Glutamatergic neuron (in vitro differentiated cells): ENCODE data around the gene ATP9A. TPM values are rescaled to one million over a fixed set of nuclear protein-coding genes. Genes with fewer than 3 reads are reported as not detected.
"Not testable (repeated sequence)": the region's sequence is repeated elsewhere in the genome, so short reads cannot be mapped to it uniquely, and the experiment has no call there.

Experiments used
- DNase-seq: peaks from one replicate; pipeline ENCODE4 v3.0.0; 2022
- H3K27ac Mint-ChIP-seq: one replicate; pipeline ENCODE4 v1.8.0; 2020; ENCODE audit warnings: mild to moderate bottlenecking, mixed read lengths, inconsistent platforms; ENCODE audit not compliant: unreplicated experiment
- H3K27me3 Mint-ChIP-seq: one replicate; pipeline ENCODE4 v1.8.0; 2020; ENCODE audit warnings: mild to moderate bottlenecking, moderate library complexity, mixed read lengths, inconsistent platforms; ENCODE audit not compliant: unreplicated experiment
- H3K36me3 Mint-ChIP-seq: one replicate; pipeline ENCODE4 v1.8.0; 2020; ENCODE audit warnings: mild to moderate bottlenecking, mixed read lengths, inconsistent platforms; ENCODE audit not compliant: unreplicated experiment
- H3K4me1 Mint-ChIP-seq: one replicate; pipeline ENCODE4 v1.8.0; 2020; ENCODE audit warnings: mild to moderate bottlenecking, low read depth, mixed read lengths, inconsistent platforms; ENCODE audit not compliant: unreplicated experiment
- H3K4me3 Mint-ChIP-seq: one replicate; pipeline ENCODE4 v1.8.0; 2020; ENCODE audit warnings: mild to moderate bottlenecking, mixed read lengths, inconsistent platforms; ENCODE audit not compliant: unreplicated experiment
- H3K9me3 Mint-ChIP-seq: one replicate; pipeline ENCODE4 v1.8.0; 2020; ENCODE audit warnings: mild to moderate bottlenecking, moderate library complexity, mixed read lengths, inconsistent platforms; ENCODE audit not compliant: unreplicated experiment
- total RNA-seq: library from RNA; stranded (reverse); fragmentation: NEBNext Ultra II Directional; extraction: Animal tissue kit (Norgen Biotek cat#: 25700); gene quantifications from one replicate; pipeline ENCODE4 v1.2.1, GENCODE V29; 2021; ENCODE audit not compliant: unreplicated experiment
- TF ChIP-seq, protein P1 (sequence below): fragments of 200-600 bp; sonication (generic); IDR thresholded peaks from one replicate; pipeline ENCODE4 v1.5.0; 2021; ENCODE audit not compliant: partially characterized antibody, unreplicated experiment

The ATP9A gene
- total RNA-seq, 1 donor from 2014 or later = 66.1 TPM

GRCh38 chr20:51731731-51732095 lies 36.5 kb downstream of the ATP9A start:
- H3K36me3 Mint-ChIP-seq = no peaks in the 10 kb centered on the region
- DNase-seq = no peak
- H3K27ac Mint-ChIP-seq = no peak overlapping the region
- H3K4me3 Mint-ChIP-seq = no peak overlapping the region
- no peaks in the 10 kb centered on the region for H3K9me3 Mint-ChIP-seq
- TF ChIP-seq, protein P1, sequence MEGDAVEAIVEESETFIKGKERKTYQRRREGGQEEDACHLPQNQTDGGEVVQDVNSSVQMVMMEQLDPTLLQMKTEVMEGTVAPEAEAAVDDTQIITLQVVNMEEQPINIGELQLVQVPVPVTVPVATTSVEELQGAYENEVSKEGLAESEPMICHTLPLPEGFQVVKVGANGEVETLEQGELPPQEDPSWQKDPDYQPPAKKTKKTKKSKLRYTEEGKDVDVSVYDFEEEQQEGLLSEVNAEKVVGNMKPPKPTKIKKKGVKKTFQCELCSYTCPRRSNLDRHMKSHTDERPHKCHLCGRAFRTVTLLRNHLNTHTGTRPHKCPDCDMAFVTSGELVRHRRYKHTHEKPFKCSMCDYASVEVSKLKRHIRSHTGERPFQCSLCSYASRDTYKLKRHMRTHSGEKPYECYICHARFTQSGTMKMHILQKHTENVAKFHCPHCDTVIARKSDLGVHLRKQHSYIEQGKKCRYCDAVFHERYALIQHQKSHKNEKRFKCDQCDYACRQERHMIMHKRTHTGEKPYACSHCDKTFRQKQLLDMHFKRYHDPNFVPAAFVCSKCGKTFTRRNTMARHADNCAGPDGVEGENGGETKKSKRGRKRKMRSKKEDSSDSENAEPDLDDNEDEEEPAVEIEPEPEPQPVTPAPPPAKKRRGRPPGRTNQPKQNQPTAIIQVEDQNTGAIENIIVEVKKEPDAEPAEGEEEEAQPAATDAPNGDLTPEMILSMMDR = no peak
- H3K4me1 Mint-ChIP-seq = peaks cover 12% of the 10 kb centered on the region
- peaks cover 2% of the 10 kb centered on the region for H3K27me3 Mint-ChIP-seq

GRCh38 chr20:51729771-51730170 lies 38.4 kb downstream of the ATP9A start:
- H3K36me3 Mint-ChIP-seq = no peaks in the 10 kb centered on the region
- peaks cover 6% of the 10 kb centered on the region for H3K4me1 Mint-ChIP-seq
- TF ChIP-seq, protein P1 = no peak
- no peak overlapping the region for H3K4me3 Mint-ChIP-seq
- DNase-seq = no peak
- H3K27me3 Mint-ChIP-seq = peaks cover 2% of the 10 kb centered on the region
- no peaks in the 10 kb centered on the region for H3K9me3 Mint-ChIP-seq
- no peak overlapping the region for H3K27ac Mint-ChIP-seq

- TF ChIP-seq, protein P1 = no peak
- no peak overlapping the region for H3K27ac Mint-ChIP-seq
- H3K9me3 Mint-ChIP-seq = no peaks in the 10 kb centered on the region
- DNase-seq = no peak
- no peak overlapping the region for H3K4me3 Mint-ChIP-seq
- H3K27me3 Mint-ChIP-seq = peaks cover 6% of the 10 kb centered on the region
- H3K4me1 Mint-ChIP-seq = peaks cover 8% of the 10 kb centered on the region
- no peaks in the 10 kb centered on the region for H3K36me3 Mint-ChIP-seq
These were observed 39.5 kb downstream of the ATP9A start for GRCh38 chr20:51728737-51729136.

DNA sequence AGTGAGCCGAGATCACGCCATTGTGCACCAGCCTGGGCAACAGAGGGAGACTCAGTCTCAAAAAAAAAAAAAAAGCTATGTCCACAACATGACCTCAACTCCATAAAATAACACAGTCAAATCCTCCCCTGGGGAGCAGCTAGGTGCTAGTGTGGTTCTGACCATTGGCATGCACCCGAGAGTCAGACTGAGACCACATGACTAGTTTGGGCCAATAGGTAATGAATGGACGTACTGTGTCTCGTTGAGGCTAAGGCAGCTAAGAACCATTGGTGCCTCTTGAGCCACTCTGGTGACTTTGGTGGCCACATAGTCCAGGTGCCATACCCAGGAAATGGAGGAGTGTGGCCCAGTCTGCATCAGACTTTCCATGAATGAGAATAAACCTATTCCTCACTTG lies 40.3 kb downstream of the ATP9A start:
- Mint-ChIP-seq H3K27ac (no peak overlapping the region), H3K4me3 (no peak overlapping the region), H3K9me3 (peaks cover 1% of the 10 kb centered on the region), H3K27me3 (peaks cover 6% of the 10 kb centered on the region), H3K4me1 (peaks cover 8% of the 10 kb centered on the region), H3K36me3 (no peaks in the 10 kb centered on the region)
- DNase-seq = no peak
- TF ChIP-seq, protein P1 = no peak

- Mint-ChIP-seq H3K4me3 (no peak overlapping the region), H3K27ac (no peak overlapping the region), H3K36me3 (no peaks in the 10 kb centered on the region), H3K4me1 (peaks cover 3% of the 10 kb centered on the region), H3K9me3 (peaks cover 2% of the 10 kb centered on the region), H3K27me3 (peaks cover 6% of the 10 kb centered on the region)
- TF ChIP-seq, protein P1 = no peak
- no peak for DNase-seq
These were observed 42.5 kb downstream of the ATP9A start for GRCh38 chr20:51725584-51726176.

DNA sequence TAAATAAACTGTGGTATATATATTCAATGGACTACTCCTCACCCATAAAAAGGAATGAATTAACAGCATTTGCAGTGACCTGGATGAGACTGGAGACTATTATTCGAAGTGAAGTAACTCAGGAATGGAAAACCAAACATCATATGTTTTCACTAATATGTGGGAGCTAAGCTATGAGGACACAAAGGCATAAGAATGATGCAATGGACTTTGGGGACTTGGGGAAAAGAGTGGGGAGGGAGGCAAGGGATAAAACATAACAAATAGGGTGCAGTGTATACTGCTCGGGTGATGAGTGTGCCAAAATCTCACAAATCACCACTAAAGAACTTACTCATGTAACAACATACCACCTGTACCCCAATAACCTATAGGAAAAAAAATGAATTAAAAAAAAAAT lies 45.2 kb downstream of the ATP9A start:
- not testable (repeated sequence) for H3K9me3 Mint-ChIP-seq, H3K4me1 Mint-ChIP-seq, H3K4me3 Mint-ChIP-seq, H3K27ac Mint-ChIP-seq, H3K36me3 Mint-ChIP-seq, DNase-seq, H3K27me3 Mint-ChIP-seq

DNA sequence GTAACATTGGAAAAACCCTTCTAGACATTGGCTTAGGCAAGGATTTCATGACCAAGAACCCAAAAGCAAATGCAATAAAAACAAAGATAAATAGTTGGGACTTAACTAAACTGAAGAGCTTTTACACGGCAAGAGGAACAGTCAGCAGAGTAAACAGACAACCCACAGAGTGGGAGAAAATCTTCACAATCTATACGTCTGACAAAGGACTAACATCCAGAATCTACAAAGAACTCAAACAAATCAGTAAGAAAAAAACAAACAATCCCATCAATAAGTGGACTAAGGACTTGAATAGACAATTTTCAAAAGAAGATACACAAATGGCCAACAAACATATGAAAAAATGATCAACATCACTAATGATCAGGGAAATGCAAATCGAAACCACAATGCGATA lies 45.9 kb downstream of the ATP9A start:
- DNase-seq, H3K4me1 Mint-ChIP-seq, H3K9me3 Mint-ChIP-seq, H3K27ac Mint-ChIP-seq, H3K4me3 Mint-ChIP-seq, H3K27me3 Mint-ChIP-seq, H3K36me3 Mint-ChIP-seq: not testable (repeated sequence)
